HepG2 (cell line): ENCODE results near the gene CDC42BPG. TPM values are rescaled to one million over a fixed set of nuclear protein-coding genes. Genes with fewer than 3 reads are reported as not detected.
A peak's percentile ranks its signal among the peaks of the same experiment; 100 is the strongest.

Experiments used
- DMAP1 ChIP-seq: IDR thresholded peaks from 2 replicates; pipeline ENCODE4 v1.6.1; 2016
- FOSL1 ChIP-seq: sonication (generic); formaldehyde crosslinking; IDR thresholded peaks from 2 replicates; pipeline ENCODE4 v1.9.0; 2021; ENCODE audit warnings: missing genetic modification reagents, borderline replicate concordance
- FOXK1 ChIP-seq: sonication (generic); formaldehyde crosslinking; IDR thresholded peaks from 2 replicates; pipeline ENCODE4 v1.4.0; 2020; ENCODE audit warnings: low read depth, missing genetic modification reagents, borderline replicate concordance
- KAT8 ChIP-seq: IDR thresholded peaks from 2 replicates; pipeline ENCODE4 v1.6.1; 2016; ENCODE audit warnings: missing genetic modification reagents, missing compliant biosample characterization
- MXD1 ChIP-seq: sonication (generic); formaldehyde crosslinking; IDR thresholded peaks from 2 replicates; pipeline ENCODE4 v1.4.0; 2020; ENCODE audit warnings: mild to moderate bottlenecking, missing genetic modification reagents
- PAXIP1 ChIP-seq: sonication (generic); formaldehyde crosslinking; conservative IDR thresholded peaks from 2 replicates; pipeline ENCODE4 v1.4.0; 2020; ENCODE audit warnings: mild to moderate bottlenecking, missing genetic modification reagents, moderate library complexity
- SAP130 ChIP-seq: IDR thresholded peaks from 2 replicates; pipeline ENCODE4 v1.6.1; 2016; ENCODE audit warnings: low read depth
- ZBTB40 ChIP-seq, 2 experiments: fragments of 450-650 bp in 1 of 2; sonication (generic) in 1 of 2; formaldehyde crosslinking in 1 of 2; IDR thresholded peaks; 2 replicates each; pipeline versions ENCODE4 v1.6.1 to v1.8.0; 2016 to 2022; ENCODE audit warnings: antibody characterized with exemption in 1 of 2, mild to moderate bottlenecking in 1 of 2, missing genetic modification reagents in 1 of 2
- ZNF850 ChIP-seq: sonication (generic); formaldehyde crosslinking; conservative IDR thresholded peaks from 2 replicates; pipeline ENCODE4 v1.9.0; 2021; ENCODE audit warnings: mild to moderate bottlenecking, missing genetic modification reagents
- polyA plus RNA-seq, 8 experiments: library from polyadenylated mRNA; depleted of rRNA in 3 of 8; stranded (reverse) in 7 of 8; unstranded in 1 of 8; fragments of >200 nt; fragmentation: Illumina TruSeq in 4 of 8; extraction: Trizol in 4 of 8; gene quantifications; 2 replicates each; pipeline versions ENCODE4 v1.2.1 to v1.2.3, GENCODE V29; 2011 to 2016; ENCODE audit warnings: low read depth in 4 of 8, missing spikeins in 1 of 8, mixed read lengths in 1 of 8; ENCODE audit not compliant: insufficient read depth in 1 of 8
- total RNA-seq, 5 experiments: library from RNA; depleted of rRNA; stranded (reverse); fragments of >200 nt; fragmentation: Illumina TruSeq; extraction: Trizol; gene quantifications; 2 replicates each; pipeline ENCODE4 v1.2.3, GENCODE V29; 2016; ENCODE audit warnings: low read depth in 1 of 5
- TF ChIP-seq, protein P1 (sequence below): sonication (generic); formaldehyde crosslinking; IDR thresholded peaks from 2 replicates; pipeline ENCODE4 v1.4.0; 2020; ENCODE audit warnings: missing genetic modification reagents, mild to moderate bottlenecking, borderline replicate concordance

The CDC42BPG gene
- total and polyA plus RNA-seq, 2 of the 13 experiments (the other 11 are each of a cell fraction or from before 2014, with no cell fraction given), result 0.55 to 1.4 TPM

GRCh38 chr11:64854534-64855502 lies 10.4 kb upstream of the CDC42BPG start (continued):
- TF ChIP-seq ZBTB40 (IDR thresholded peaks at IDR 0.05) (no peak), ZBTB40 (CRISPR knock-in tag; IDR thresholded peaks at IDR 0.05) (0 out of 2 replicates have a peak, but pooled peaks have one; percentile 21), ZNF850 (CRISPR knock-in tag) (no peak), FOXK1 (CRISPR knock-in tag) (peak; percentile 23; the same call in 1 of the 2 replicates), SAP130 (peak; percentile 85), KAT8 (CRISPR knock-in tag) (0 out of 2 replicates have a peak, but pooled peaks have one; percentile 23), MXD1 (CRISPR knock-in tag) (peak; percentile 44; the same call in 1 of the 2 replicates), FOSL1 (CRISPR knock-in tag) (peak; percentile 96), DMAP1 (0 out of 2 replicates have a peak, but pooled peaks have one; percentile 39), PAXIP1 (CRISPR knock-in tag) (peak; percentile 52)
- TF ChIP-seq, protein P1, sequence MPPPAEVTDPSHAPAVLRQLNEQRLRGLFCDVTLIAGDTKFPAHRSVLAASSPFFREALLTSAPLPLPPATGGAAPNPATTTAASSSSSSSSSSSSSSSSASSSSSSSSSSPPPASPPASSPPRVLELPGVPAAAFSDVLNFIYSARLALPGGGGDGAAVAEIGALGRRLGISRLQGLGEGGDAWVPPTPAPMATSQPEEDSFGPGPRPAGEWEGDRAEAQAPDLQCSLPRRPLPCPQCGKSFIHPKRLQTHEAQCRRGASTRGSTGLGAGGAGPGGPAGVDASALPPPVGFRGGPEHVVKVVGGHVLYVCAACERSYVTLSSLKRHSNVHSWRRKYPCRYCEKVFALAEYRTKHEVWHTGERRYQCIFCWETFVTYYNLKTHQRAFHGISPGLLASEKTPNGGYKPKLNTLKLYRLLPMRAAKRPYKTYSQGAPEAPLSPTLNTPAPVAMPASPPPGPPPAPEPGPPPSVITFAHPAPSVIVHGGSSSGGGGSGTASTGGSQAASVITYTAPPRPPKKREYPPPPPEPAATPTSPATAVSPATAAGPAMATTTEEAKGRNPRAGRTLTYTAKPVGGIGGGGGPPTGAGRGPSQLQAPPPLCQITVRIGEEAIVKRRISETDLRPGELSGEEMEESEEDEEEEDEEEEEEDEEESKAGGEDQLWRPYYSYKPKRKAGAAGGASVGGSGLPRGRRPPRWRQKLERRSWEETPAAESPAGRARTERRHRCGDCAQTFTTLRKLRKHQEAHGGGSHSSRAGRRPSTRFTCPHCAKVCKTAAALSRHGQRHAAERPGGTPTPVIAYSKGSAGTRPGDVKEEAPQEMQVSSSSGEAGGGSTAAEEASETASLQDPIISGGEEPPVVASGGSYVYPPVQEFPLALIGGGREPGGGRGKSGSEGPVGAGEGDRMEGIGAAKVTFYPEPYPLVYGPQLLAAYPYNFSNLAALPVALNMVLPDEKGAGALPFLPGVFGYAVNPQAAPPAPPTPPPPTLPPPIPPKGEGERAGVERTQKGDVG, result peak; percentile 56; the same call in 1 of the 2 replicates
